ENCODE results near the gene SDK1.

The SDK1 gene

DNA sequence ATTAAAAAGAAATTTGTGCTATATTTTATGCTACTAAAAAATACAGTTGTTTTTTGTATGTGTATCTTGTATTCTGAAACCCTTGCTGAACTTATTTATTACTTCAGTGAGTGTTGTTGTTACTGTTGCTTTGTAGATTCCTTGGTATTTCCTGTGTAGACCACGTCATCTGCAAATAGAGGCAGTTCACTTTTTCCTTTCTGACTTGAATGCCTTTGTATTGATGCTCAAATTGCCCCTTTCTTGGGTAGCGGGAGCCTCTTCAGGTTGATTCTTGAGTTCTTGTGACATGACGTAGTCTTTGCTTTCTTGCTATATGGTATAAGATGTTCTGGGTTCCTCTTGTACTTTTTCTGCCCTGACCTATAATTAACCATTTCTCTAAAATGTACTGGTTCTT is 504.1 kb downstream of the SDK1 start:
- H3K27ac ChIP-seq: no peak overlapping the region
- H3K4me3 ChIP-seq (ENCODE audit: low read depth, low read length): no peak overlapping the region
- no peaks in the 10 kb centered on the region for H3K4me1 ChIP-seq
- no peaks in the 10 kb centered on the region for H3K36me3 ChIP-seq (ENCODE audit: control insufficient read depth, insufficient read depth, low read length)
- H3K4me2 ChIP-seq (ENCODE audit: low read length): no peak overlapping the region
- no peak overlapping the region for H2AFZ ChIP-seq
- no peaks in the 10 kb centered on the region for H3K9me3 ChIP-seq (ENCODE audit: control insufficient read depth, low read length)
- TF ChIP-seq CTCF (IDR thresholded peaks at IDR 0.05): no peak
- H3K9ac ChIP-seq: no peak overlapping the region
- H3K79me2 ChIP-seq: no peaks in the 10 kb centered on the region
- no peaks in the 10 kb centered on the region for H3K27me3 ChIP-seq (ENCODE audit: control insufficient read depth, insufficient read depth, low read length)

DNA sequence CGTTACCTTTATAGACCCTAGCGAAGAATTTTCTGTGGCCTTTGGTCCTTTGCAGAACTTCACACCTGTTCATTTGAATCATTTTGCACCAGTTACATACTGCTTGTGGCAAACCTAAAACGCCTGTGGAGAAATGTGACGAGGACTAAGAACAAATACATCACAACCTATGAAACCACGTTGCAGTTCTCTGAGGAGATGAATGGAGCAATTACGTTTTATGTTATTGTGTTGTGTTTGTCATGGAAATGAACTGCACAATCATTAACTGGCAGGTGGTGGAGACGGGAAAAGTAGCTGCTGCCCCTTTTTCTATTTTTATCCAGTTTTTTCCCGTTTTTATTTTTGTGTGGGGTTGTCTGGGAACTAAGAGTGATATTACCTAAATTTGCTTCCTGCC is 505.5 kb downstream of the SDK1 start:
- Histone ChIP-seq H3K4me2 (ENCODE audit: low read length) (no peak overlapping the region), H2AFZ (no peak overlapping the region), H3K27me3 (ENCODE audit: control insufficient read depth, insufficient read depth, low read length) (no peaks in the 10 kb centered on the region), H3K79me2 (no peaks in the 10 kb centered on the region), H3K9me3 (ENCODE audit: control insufficient read depth, low read length) (no peaks in the 10 kb centered on the region), H3K36me3 (ENCODE audit: control insufficient read depth, insufficient read depth, low read length) (no peaks in the 10 kb centered on the region), H3K4me3 (ENCODE audit: low read depth, low read length) (no peak overlapping the region), H3K27ac (no peak overlapping the region), H3K4me1 (no peaks in the 10 kb centered on the region), H3K9ac (no peak overlapping the region)
- TF ChIP-seq CTCF (IDR thresholded peaks at IDR 0.05): no peak

DNA sequence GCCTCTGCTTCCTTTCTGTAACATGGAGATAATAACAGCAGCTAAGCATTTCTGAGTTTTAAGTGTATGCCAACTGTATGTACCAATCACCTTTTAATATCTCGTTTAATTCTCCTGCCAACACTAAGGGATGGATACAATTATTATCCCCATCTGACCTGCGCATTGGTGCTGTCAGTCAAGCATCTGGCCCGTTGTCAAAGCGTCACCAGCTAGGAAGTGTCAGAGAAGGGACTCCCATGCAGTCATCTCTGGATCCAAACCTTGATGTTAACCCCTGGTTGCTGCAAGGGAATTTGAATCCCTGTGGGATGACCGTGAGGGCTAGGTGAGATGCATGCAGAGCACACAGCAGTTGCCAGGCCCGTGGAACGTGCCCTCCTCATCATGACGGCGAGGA is 506.8 kb downstream of the SDK1 start:
- H3K9me3 ChIP-seq (ENCODE audit: control insufficient read depth, low read length): no peaks in the 10 kb centered on the region
- H3K79me2 ChIP-seq: no peaks in the 10 kb centered on the region
- H3K4me1 ChIP-seq: no peaks in the 10 kb centered on the region
- no peak overlapping the region for H3K27ac ChIP-seq
- no peak overlapping the region for H3K4me2 ChIP-seq (ENCODE audit: low read length)
- H3K36me3 ChIP-seq (ENCODE audit: control insufficient read depth, insufficient read depth, low read length): no peaks in the 10 kb centered on the region
- H3K9ac ChIP-seq: no peak overlapping the region
- no peak for TF ChIP-seq CTCF (IDR thresholded peaks at IDR 0.05)
- no peak overlapping the region for H3K4me3 ChIP-seq (ENCODE audit: low read depth, low read length)
- H3K27me3 ChIP-seq (ENCODE audit: control insufficient read depth, insufficient read depth, low read length): no peaks in the 10 kb centered on the region
- H2AFZ ChIP-seq: no peak overlapping the region

GRCh38 chr7:3821488-3821887 is 520.4 kb downstream of the SDK1 start:
- H3K27me3 ChIP-seq (ENCODE audit: control insufficient read depth, insufficient read depth, low read length): no peaks in the 10 kb centered on the region
- H3K4me2 ChIP-seq (ENCODE audit: low read length): no peak overlapping the region
- no peak overlapping the region for H3K27ac ChIP-seq
- H3K4me1 ChIP-seq: no peaks in the 10 kb centered on the region
- no peak overlapping the region for H3K9ac ChIP-seq
- H3K9me3 ChIP-seq (ENCODE audit: control insufficient read depth, low read length): no peaks in the 10 kb centered on the region
- H3K36me3 ChIP-seq (ENCODE audit: control insufficient read depth, insufficient read depth, low read length): no peaks in the 10 kb centered on the region
- H3K4me3 ChIP-seq (ENCODE audit: low read depth, low read length): no peak overlapping the region
- H3K79me2 ChIP-seq: no peaks in the 10 kb centered on the region
- TF ChIP-seq CTCF (IDR thresholded peaks at IDR 0.05): no peak
- H2AFZ ChIP-seq: no peak overlapping the region

GRCh38 chr7:3825491-3825890 is 524.4 kb downstream of the SDK1 start:
- Histone ChIP-seq H3K9ac (no peak overlapping the region), H3K27ac (no peak overlapping the region), H3K79me2 (no peaks in the 10 kb centered on the region), H3K36me3 (ENCODE audit: control insufficient read depth, insufficient read depth, low read length) (no peaks in the 10 kb centered on the region), H3K27me3 (ENCODE audit: control insufficient read depth, insufficient read depth, low read length) (no peaks in the 10 kb centered on the region), H3K9me3 (ENCODE audit: control insufficient read depth, low read length) (no peaks in the 10 kb centered on the region), H3K4me1 (no peaks in the 10 kb centered on the region), H3K4me2 (ENCODE audit: low read length) (no peak overlapping the region), H2AFZ (no peak overlapping the region), H3K4me3 (ENCODE audit: low read depth, low read length) (no peak overlapping the region)
- no peak for TF ChIP-seq CTCF (IDR thresholded peaks at IDR 0.05)

All from parathyroid adenoma (tissue), 2 donors.